Ectodermal cell (in vitro differentiated cells): ENCODE results near the gene SPIB.
"Not testable (repeated sequence)": the region's sequence is repeated elsewhere in the genome, so short reads cannot be mapped to it uniquely, and the experiment has no call there.

ENCODE experiments used
- H3K27ac ChIP-seq: 2 replicates; pipeline ENCODE4 v1.7.0; 2013; ENCODE audit warnings: mild to moderate bottlenecking, low read depth, low read length; ENCODE audit not compliant: insufficient read depth, poor library complexity, severe bottlenecking
- H3K27me3 ChIP-seq: 2 replicates; pipeline ENCODE4 v1.7.0; 2013; ENCODE audit warnings: mild to moderate bottlenecking, low read length; ENCODE audit not compliant: insufficient read depth, control insufficient read depth, poor library complexity, severe bottlenecking
- H3K36me3 ChIP-seq: one replicate; pipeline ENCODE4 v1.7.0; 2013; ENCODE audit warnings: low read length; ENCODE audit not compliant: control insufficient read depth, insufficient read depth
- H3K4me1 ChIP-seq: one replicate; pipeline ENCODE4 v1.7.0; 2013; ENCODE audit warnings: low read length; ENCODE audit not compliant: control insufficient read depth, insufficient read depth
- H3K4me3 ChIP-seq: 2 replicates; pipeline ENCODE4 v1.7.0; 2013; ENCODE audit warnings: low read depth, low read length, control low read depth; ENCODE audit not compliant: insufficient read depth
- H3K9me3 ChIP-seq: 2 replicates; pipeline ENCODE4 v1.7.0; 2013; ENCODE audit warnings: mild to moderate bottlenecking, low read length, moderate library complexity; ENCODE audit not compliant: control insufficient read depth
- WGBS, 2 experiments: methylation state at CpG; one replicate each; pipeline ENCODE4 v1.1.7; 2013; ENCODE audit warnings: missing lambda C conversion rate in 2 of 2; 5-methylcytosine and 5-hydroxymethylcytosine counted together

SPIB gene

GRCh38 chr19:50380751-50381151 is 38.0 kb upstream of the SPIB start:
- 93 to 98% methylated on average over 8 of the region's 8 CpGs for WGBS, 2 experiments
- no peak overlapping the region for H3K27ac ChIP-seq
- H3K4me1 ChIP-seq: peaks cover 7% of the 10 kb centered on the region
- no peak overlapping the region for H3K4me3 ChIP-seq
- no peaks in the 10 kb centered on the region for H3K9me3 ChIP-seq
- no peaks in the 10 kb centered on the region for H3K27me3 ChIP-seq
- H3K36me3 ChIP-seq: peaks cover 29% of the 10 kb centered on the region

DNA sequence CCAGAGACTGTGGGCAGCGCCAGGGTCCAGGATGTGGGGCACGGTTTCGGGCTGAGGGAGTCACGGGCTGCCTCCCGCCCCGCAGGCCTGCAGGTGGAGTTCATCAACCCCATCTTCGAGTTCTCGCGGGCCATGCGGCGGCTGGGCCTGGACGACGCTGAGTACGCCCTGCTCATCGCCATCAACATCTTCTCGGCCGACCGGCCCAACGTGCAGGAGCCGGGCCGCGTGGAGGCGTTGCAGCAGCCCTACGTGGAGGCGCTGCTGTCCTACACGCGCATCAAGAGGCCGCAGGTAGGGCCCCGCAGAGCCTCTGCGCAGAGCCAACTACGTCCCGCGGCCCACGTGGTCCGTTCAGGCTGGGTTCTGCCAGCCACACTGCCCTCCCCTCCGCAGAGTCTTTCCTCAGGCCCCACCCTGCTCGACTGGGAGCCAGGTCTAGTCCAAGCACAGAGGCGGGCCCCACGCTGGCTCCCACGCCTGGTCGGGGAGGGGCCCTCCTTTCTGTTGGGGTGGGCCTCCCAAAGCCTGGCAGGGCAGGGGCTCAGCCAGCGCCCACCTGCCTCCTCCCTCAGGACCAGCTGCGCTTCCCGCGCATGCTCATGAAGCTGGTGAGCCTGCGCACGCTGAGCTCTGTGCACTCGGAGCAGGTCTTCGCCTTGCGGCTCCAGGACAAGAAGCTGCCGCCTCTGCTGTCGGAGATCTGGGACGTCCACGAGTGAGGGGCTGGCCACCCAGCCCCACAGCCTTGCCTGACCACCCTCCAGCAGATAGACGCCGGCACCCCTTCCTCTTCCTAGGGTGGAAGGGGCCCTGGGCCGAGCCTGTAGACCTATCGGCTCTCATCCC is 36.6 kb upstream of the SPIB start:
- Histone ChIP-seq H3K9me3 (no peaks in the 10 kb centered on the region), H3K4me1 (peaks cover 7% of the 10 kb centered on the region), H3K27ac (no peak overlapping the region), H3K4me3 (no peak overlapping the region), H3K27me3 (no peaks in the 10 kb centered on the region), H3K36me3 (peaks cover 29% of the 10 kb centered on the region)
- WGBS, 2 experiments: 95% methylated on average over 58 of the region's 58 CpGs

DNA sequence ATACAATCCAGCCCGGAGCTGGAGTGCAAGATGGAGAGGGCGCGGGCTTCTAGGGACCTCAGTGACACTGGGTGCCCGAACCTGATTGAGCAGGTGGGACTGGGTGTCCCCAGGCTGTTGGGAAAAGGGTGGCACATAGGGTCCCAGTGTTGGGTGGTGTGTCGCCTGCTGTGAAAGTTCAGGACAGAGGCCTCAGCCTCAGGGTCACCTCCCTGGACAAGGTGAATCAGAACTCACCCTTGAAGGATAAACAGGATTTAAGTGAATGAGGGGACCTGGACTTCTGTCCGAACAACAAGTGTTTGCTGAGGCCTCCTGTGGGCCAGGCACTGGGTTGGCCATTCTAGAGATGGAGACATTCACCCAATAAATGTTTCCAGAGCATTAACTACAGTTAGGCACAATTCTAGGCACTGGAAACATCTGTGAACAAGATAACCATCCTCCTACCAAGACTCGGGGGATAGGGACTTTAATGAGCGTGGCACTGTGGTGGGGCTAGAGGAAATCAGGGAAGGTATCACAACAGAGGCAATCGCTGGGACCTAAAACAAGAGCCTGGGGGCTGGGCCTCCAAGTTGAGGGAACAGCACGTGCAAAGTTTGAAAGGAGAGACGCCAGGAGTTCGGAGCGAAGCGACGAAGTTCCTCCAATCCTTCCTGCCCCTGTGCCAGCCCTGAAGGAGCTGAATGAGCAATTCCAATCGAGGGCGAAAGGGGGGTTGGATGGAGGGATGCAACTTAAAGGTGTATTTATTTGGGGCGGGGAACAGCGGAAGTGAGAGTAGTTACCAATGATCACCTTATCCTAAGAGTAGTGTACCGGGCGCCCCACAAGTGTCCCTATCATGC is 35.5 kb upstream of the SPIB start:
- Histone ChIP-seq H3K4me1 (peaks cover 7% of the 10 kb centered on the region), H3K4me3 (peak overlapping the region; percentile 65), H3K36me3 (peaks cover 31% of the 10 kb centered on the region), H3K9me3 (no peaks in the 10 kb centered on the region), H3K27ac (no peak overlapping the region), H3K27me3 (no peaks in the 10 kb centered on the region)
- WGBS, 2 experiments: 58 to 63% methylated on average over 21 of the region's 21 CpGs

DNA sequence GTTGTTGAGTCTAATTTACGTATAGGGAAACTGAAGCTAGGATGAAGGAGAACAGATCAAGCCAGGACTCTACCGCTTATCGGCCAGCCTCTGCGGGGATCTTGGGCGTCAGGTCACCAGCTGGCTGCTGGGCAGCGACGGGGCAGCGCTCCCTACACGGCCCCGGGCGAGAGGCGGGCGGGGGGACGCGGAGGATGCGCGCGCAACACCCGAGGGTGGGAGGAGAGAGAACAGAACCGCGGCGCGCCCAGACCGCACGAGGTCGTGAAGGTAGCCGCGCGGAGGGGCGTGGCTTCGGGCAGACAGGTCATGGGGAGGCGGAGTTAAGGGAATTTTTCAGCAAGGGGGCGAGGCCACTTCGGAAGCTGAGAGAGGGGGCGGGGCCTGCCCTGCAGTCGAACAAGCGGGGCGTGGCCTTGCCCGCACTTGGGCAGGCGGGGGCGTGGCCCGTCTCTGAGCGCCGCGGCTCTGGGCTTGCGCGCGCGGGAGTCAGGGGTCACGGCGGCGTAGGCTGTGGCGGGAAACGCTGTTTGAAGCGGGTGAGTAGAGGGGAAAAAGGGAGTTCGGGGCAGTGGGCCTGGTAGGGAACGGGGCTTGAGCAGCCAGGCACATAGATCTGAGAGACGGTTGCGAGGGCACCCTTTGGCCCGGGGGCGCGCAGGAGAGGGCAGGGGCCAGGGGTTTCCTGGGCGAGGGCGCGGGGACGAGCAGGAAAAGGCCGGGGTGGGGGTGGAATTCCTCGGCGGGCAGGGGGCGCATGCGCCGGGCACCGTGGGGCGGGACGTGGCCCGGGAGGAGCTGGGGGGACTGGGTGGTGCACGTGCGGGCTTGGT is 34.7 kb upstream of the SPIB start, which contains the start of gene POLD1:
Gene POLD1, plus strand, starts transcription at position 496 of the 833 bp plus-strand sequence. CDS start 14,505 bp downstream, outside the sequence.
- Histone ChIP-seq H3K27me3 (no peaks in the 10 kb centered on the region), H3K9me3 (no peaks in the 10 kb centered on the region), H3K4me1 (peaks cover 7% of the 10 kb centered on the region), H3K4me3 (peak within 1 kb of the TSS; percentile 65), H3K36me3 (peaks cover 23% of the 10 kb centered on the region), H3K27ac (peak within 1 kb of the TSS; percentile 56)
- WGBS, 2 experiments: 1% methylated on average over 78 of the region's 78 CpGs

DNA sequence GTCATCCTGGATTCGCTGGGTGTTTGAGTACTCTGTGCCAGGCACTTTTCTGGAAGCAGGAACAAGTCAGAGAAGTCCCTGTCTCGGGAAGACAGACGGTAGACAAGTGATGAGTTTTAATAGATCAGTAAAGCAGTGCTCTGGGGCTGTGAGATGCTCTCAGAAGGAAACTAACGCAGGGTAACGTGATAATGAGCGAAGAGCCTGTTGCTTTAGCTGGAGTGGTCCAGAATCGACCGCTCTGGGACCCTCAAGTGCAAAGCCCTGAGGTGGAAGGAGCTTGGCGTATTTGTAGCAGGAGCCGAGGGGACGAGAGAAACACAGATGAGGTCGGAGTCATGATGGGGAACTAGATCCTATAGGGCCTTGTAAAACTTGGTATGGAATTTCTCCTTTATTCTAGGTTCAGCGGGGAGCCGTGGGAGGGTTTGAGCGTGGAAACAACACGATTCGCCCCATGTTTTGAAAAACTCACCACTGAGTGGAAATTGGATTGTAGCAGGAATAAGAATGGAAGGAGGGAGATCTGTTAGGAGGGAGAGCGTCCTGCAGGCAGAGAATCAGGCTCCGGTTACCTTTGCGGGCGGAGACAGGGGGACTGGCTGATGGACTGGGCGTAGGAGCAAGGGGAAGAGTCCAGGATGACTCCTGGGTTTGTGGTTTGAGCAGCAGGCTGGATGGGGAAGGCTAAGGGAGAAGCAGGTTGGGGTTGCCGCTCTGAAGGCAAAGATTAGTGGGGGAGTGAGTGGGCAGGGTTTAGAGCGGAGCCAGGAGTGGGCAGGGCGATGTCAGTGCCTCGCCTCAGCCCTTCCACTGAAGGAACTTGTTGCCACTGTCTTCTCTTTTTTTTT is 33.8 kb upstream of the SPIB start:
- Histone ChIP-seq H3K4me3 (peak overlapping the region; percentile 65), H3K27ac (peak overlapping the region; percentile 56), H3K9me3 (no peaks in the 10 kb centered on the region), H3K36me3 (peaks cover 16% of the 10 kb centered on the region), H3K27me3 (no peaks in the 10 kb centered on the region), H3K4me1 (peaks cover 7% of the 10 kb centered on the region)
- 21% methylated on average over 26 of the region's 26 CpGs for WGBS, 2 experiments

GRCh38 chr19:50387176-50387867 is 31.4 kb upstream of the SPIB start:
- 94% methylated on average over 21 of the region's 21 CpGs for WGBS, 2 experiments
- Histone ChIP-seq H3K36me3 (peaks cover 14% of the 10 kb centered on the region), H3K9me3 (no peaks in the 10 kb centered on the region), H3K27me3 (no peaks in the 10 kb centered on the region), H3K27ac (no peak overlapping the region), H3K4me3 (no peak overlapping the region), H3K4me1 (peaks cover 7% of the 10 kb centered on the region)

GRCh38 chr19:50387868-50388245 is 30.9 kb upstream of the SPIB start:
- no peaks in the 10 kb centered on the region for H3K27me3 ChIP-seq
- no peaks in the 10 kb centered on the region for H3K9me3 ChIP-seq
- H3K4me1 ChIP-seq: peaks cover 7% of the 10 kb centered on the region
- no peak overlapping the region for H3K27ac ChIP-seq
- peaks cover 15% of the 10 kb centered on the region for H3K36me3 ChIP-seq
- WGBS, 2 experiments: 93 to 96% methylated on average over 8 of the region's 8 CpGs
- no peak overlapping the region for H3K4me3 ChIP-seq

DNA sequence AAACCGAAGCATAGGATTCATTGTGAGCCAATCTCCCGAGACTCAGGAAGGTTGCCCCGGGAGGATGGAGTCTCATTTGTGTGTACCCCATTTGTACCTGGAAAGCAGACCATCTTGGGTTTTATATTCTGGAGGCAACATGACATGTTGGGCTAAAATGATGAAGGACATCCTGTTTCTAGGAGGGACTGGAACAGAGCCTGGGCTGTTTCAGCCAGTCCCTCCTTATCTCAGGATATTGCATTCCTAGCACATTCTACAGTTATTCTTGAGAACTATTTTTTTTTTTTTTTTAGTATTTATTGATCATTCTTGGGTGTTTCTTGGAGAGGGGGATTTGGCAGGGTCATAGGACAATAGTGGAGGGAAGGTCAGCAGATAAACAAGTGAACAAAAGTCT is 28.4 kb upstream of the SPIB start:
- 93 to 97% methylated on average over 3 of the region's 3 CpGs for WGBS, 2 experiments
- H3K36me3 ChIP-seq: peaks cover 15% of the 10 kb centered on the region
- not testable (repeated sequence) for H3K4me1 ChIP-seq, H3K27ac ChIP-seq, H3K27me3 ChIP-seq, H3K9me3 ChIP-seq, H3K4me3 ChIP-seq

GRCh38 chr19:50390952-50391351 is 27.8 kb upstream of the SPIB start:
- H3K9me3 ChIP-seq, H3K27me3 ChIP-seq, H3K27ac ChIP-seq, H3K4me1 ChIP-seq, H3K4me3 ChIP-seq: not testable (repeated sequence)
- peaks cover 15% of the 10 kb centered on the region for H3K36me3 ChIP-seq
- 95 to 96% methylated on average over 22 to 23 of the region's 23 CpGs for WGBS, 2 experiments
